Tibial nerve (tissue), 3 donors: Measurements from ENCODE around the gene CNOT11.

Source experiments
- CTCF ChIP-seq, 5 experiments: fragments of 200-600 bp in 3 of 5; fragments of 450-650 bp in 2 of 5; sonication (generic) in 3 of 5; IDR thresholded peaks; one replicate each; pipeline ENCODE4 v1.5.1; 2016 to 2019; ENCODE audit warnings: antibody characterized with exemption in 5 of 5, mild to moderate bottlenecking in 3 of 5, moderate library complexity in 2 of 5
- POLR2A ChIP-seq, 2 donors: fragments of 450-650 bp; IDR thresholded peaks; one replicate each; pipeline ENCODE4 v1.6.1; 2017; ENCODE audit warnings: antibody characterized with exemption in 2 of 2, mild to moderate bottlenecking in 2 of 2, moderate library complexity in 2 of 2

- TF ChIP-seq POLR2A (IDR thresholded peaks at IDR 0.05) (no peak), CTCF (IDR thresholded peaks at IDR 0.05) (no peak)
Measured at GRCh38 chr2:101231937-101232730, 20.6 kb upstream of the CNOT11 start.
